GM12873 (cell line): Measurements from ENCODE around the gene STON2.

ENCODE experiments used
- CTCF ChIP-seq: IDR thresholded peaks from 2 replicates; pipeline ENCODE4 v1.5.1; 2012; ENCODE audit warnings: low read depth, mild to moderate bottlenecking, moderate library complexity, low read length, control low read depth; ENCODE audit not compliant: insufficient read depth; ENCODE audit errors: missing control alignments

The STON2 gene

GRCh38 chr14:81243499-81243898, 156.6 kb downstream of the STON2 start:
- TF ChIP-seq CTCF: no peak

- TF ChIP-seq CTCF: no peak
Observed at GRCh38 chr14:81236138-81236537, 164.0 kb downstream of the STON2 start.

GRCh38 chr14:81235096-81235495, 165.0 kb downstream of the STON2 start:
- no peak for TF ChIP-seq CTCF

GRCh38 chr14:81234278-81234677, 165.8 kb downstream of the STON2 start:
- TF ChIP-seq CTCF: no peak

GRCh38 chr14:81233615-81234014, 166.5 kb downstream of the STON2 start:
- no peak for TF ChIP-seq CTCF

DNA sequence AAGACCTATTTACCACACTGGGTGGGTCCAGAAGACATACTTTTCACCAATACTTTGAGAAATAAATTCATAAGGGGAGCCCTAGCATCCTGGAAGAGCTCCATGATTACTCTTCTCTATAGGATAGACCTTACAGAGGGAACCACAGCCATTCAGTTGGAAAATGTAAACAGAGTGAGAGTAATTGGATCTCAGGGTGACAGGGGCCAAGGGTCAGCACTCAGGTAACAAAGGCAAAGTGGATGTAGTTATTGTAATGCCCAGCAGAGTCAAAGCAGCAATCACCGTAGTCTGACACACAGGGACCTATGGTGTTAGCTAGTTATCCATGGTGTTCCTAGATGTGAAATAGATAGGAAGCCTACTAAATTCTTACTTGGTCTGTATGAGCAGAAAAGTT, 168.6 kb downstream of the STON2 start:
- no peak for TF ChIP-seq CTCF

- no peak for TF ChIP-seq CTCF
Observed at GRCh38 chr14:81224222-81224621, 175.9 kb downstream of the STON2 start.
